Neural cell (in vitro differentiated cells): ENCODE results near the gene NAPG. TPM values are rescaled to one million over a fixed set of nuclear protein-coding genes. Genes with fewer than 3 reads are reported as not detected.
"Not testable (repeated sequence)": the region's sequence is repeated elsewhere in the genome, so short reads cannot be mapped to it uniquely, and the experiment has no call there.

ENCODE experiments used
- H2AFZ ChIP-seq: fragments of 200-600, 300-800 bp; sonication (generic), shearing (Covaris generic); 2 replicates; pipeline ENCODE4 v1.6.0; 2014; ENCODE audit warnings: low read depth, mild to moderate bottlenecking, antibody characterized with exemption, low read length, moderate library complexity
- H3F3A ChIP-seq: fragments of 200-600 bp; shearing (Covaris generic); 2 replicates; pipeline ENCODE4 v1.6.1; 2016; ENCODE audit warnings: mild to moderate bottlenecking, moderate library complexity, mixed read lengths, antibody characterized with exemption, low read length; ENCODE audit not compliant: insufficient read depth, poor library complexity, severe bottlenecking
- H3K27ac ChIP-seq: fragments of 200-600, 300-800 bp; sonication (generic), shearing (Covaris generic); 2 replicates; pipeline ENCODE4 v1.5.1; 2014; ENCODE audit warnings: mild to moderate bottlenecking, low read length, moderate library complexity
- H3K27me3 ChIP-seq: fragments of 300-800, 200-600 bp; sonication (generic), shearing (Covaris generic); 2 replicates; pipeline ENCODE4 v1.6.0; 2014; ENCODE audit warnings: mild to moderate bottlenecking, low read depth, low read length, moderate library complexity; ENCODE audit not compliant: insufficient read depth
- H3K36me3 ChIP-seq: fragments of 300-800, 200-600 bp; sonication (generic), shearing (Covaris generic); 2 replicates; pipeline ENCODE4 v1.5.1; 2014; ENCODE audit warnings: mild to moderate bottlenecking, antibody characterized with exemption, low read length, moderate library complexity; ENCODE audit not compliant: insufficient read depth
- H3K4me2 ChIP-seq: fragments of 300-800, 200-600 bp; sonication (generic), shearing (Covaris generic); 2 replicates; pipeline ENCODE4 v1.6.0; 2014; ENCODE audit warnings: mild to moderate bottlenecking, low read length
- H3K4me3 ChIP-seq: fragments of 300-800, 200-600 bp; sonication (generic), shearing (Covaris generic); 2 replicates; pipeline ENCODE4 v1.5.1; 2014; ENCODE audit warnings: mild to moderate bottlenecking, low read length, moderate library complexity
- H3K79me2 ChIP-seq: fragments of 200-600 bp; shearing (Covaris generic); replicated peaks from 2 replicates; pipeline ENCODE4 v1.6.0; 2014; ENCODE audit warnings: mild to moderate bottlenecking, low read length, moderate library complexity; ENCODE audit not compliant: insufficient read depth
- H3K9ac ChIP-seq: fragments of 300-800, 200-600 bp; sonication (generic), shearing (Covaris generic); 2 replicates; pipeline ENCODE4 v1.6.1; 2016; ENCODE audit warnings: mild to moderate bottlenecking, low read length, mixed read lengths
- H3K9me2 ChIP-seq: fragments of 200-600 bp; shearing (Covaris generic); 2 replicates; pipeline ENCODE4 v1.6.1; 2016; ENCODE audit warnings: mild to moderate bottlenecking, low read length, mixed read lengths; ENCODE audit not compliant: insufficient read depth
- H3K9me3 ChIP-seq: fragments of 200-600, 300-800 bp; sonication (generic), shearing (Covaris generic); 2 replicates; pipeline ENCODE4 v1.6.1; 2016; ENCODE audit warnings: mild to moderate bottlenecking, mixed run types, low read length, moderate library complexity, mixed read lengths
- H4K20me1 ChIP-seq: fragments of 200-600 bp; shearing (Covaris generic); 2 replicates; pipeline ENCODE4 v1.6.1; 2016; ENCODE audit warnings: mild to moderate bottlenecking, mixed run types; ENCODE audit not compliant: insufficient read depth
- EP300 ChIP-seq: fragments of 450-650 bp; conservative IDR thresholded peaks from 2 replicates; pipeline ENCODE4 v1.6.1; 2014; ENCODE audit warnings: antibody characterized with exemption, mild to moderate bottlenecking, moderate library complexity; ENCODE audit not compliant: poor library complexity, severe bottlenecking
- EZH2 ChIP-seq: fragments of 200-600, 300-800 bp; shearing (Covaris generic), sonication (generic); IDR thresholded peaks from 2 replicates; pipeline ENCODE4 v1.6.1; 2014; ENCODE audit warnings: antibody characterized with exemption, low read length, borderline replicate concordance, mild to moderate bottlenecking; ENCODE audit not compliant: insufficient read depth, poor library complexity, severe bottlenecking
- MXI1 ChIP-seq: fragments of 450-650 bp; conservative IDR thresholded peaks from 2 replicates; pipeline ENCODE4 v1.6.1; 2014; ENCODE audit warnings: antibody characterized with exemption, mild to moderate bottlenecking; ENCODE audit not compliant: poor library complexity, severe bottlenecking
- POLR2AphosphoS5 ChIP-seq: IDR thresholded peaks from 2 replicates; pipeline ENCODE4 v1.6.1; 2012
- RAD21 ChIP-seq: fragments of 450-650 bp; conservative IDR thresholded peaks from 2 replicates; pipeline ENCODE4 v1.6.1; 2014; ENCODE audit warnings: antibody characterized with exemption, mild to moderate bottlenecking, moderate library complexity
- REST ChIP-seq: IDR thresholded peaks from 2 replicates; pipeline ENCODE4 v1.6.1; 2012; ENCODE audit warnings: borderline replicate concordance
- SMC3 ChIP-seq: fragments of 450-650 bp; conservative IDR thresholded peaks from 2 replicates; pipeline ENCODE4 v1.6.1; 2014; ENCODE audit warnings: antibody characterized with exemption, mild to moderate bottlenecking, moderate library complexity; ENCODE audit not compliant: poor library complexity
- TAF1 ChIP-seq: IDR thresholded peaks from 2 replicates; pipeline ENCODE4 v1.6.1; 2012; ENCODE audit warnings: low read depth
- polyA plus RNA-seq: library from polyadenylated mRNA; depleted of rRNA; stranded (reverse); fragments of >200 nt; gene quantifications from 2 replicates; pipeline ENCODE4 v1.2.3, GENCODE V29; 2014
- TF ChIP-seq, protein P1 (sequence below): fragments of 450-650 bp; IDR thresholded peaks from 2 replicates; pipeline ENCODE4 v1.5.1; 2014; ENCODE audit warnings: antibody characterized with exemption, mild to moderate bottlenecking, moderate library complexity; ENCODE audit not compliant: poor library complexity, severe bottlenecking

Gene NAPG
- polyA plus RNA-seq, 1 donor from 2014 or later: 93.9 TPM

GRCh38 chr18:10570622-10571021 lies 44.8 kb downstream of the NAPG start:
- H3K9me3 ChIP-seq: no peaks in the 10 kb centered on the region
- no peaks in the 10 kb centered on the region for H3K36me3 ChIP-seq
- H3K9me2 ChIP-seq: no peaks in the 10 kb centered on the region
- TF ChIP-seq POLR2AphosphoS5 (no peak), MXI1 (no peak), EP300 (no peak)
- TF ChIP-seq, protein P1, sequence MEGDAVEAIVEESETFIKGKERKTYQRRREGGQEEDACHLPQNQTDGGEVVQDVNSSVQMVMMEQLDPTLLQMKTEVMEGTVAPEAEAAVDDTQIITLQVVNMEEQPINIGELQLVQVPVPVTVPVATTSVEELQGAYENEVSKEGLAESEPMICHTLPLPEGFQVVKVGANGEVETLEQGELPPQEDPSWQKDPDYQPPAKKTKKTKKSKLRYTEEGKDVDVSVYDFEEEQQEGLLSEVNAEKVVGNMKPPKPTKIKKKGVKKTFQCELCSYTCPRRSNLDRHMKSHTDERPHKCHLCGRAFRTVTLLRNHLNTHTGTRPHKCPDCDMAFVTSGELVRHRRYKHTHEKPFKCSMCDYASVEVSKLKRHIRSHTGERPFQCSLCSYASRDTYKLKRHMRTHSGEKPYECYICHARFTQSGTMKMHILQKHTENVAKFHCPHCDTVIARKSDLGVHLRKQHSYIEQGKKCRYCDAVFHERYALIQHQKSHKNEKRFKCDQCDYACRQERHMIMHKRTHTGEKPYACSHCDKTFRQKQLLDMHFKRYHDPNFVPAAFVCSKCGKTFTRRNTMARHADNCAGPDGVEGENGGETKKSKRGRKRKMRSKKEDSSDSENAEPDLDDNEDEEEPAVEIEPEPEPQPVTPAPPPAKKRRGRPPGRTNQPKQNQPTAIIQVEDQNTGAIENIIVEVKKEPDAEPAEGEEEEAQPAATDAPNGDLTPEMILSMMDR: no peak
- no peaks in the 10 kb centered on the region for H3K27me3 ChIP-seq
- no peak overlapping the region for H3K4me2 ChIP-seq
- H3F3A ChIP-seq: no peaks in the 10 kb centered on the region
- H3K9ac ChIP-seq: no peak overlapping the region
- H2AFZ ChIP-seq: no peak overlapping the region
- no peak overlapping the region for H3K27ac ChIP-seq
- no peaks in the 10 kb centered on the region for H4K20me1 ChIP-seq
- H3K79me2 ChIP-seq: no peaks in the 10 kb centered on the region
- no peak overlapping the region for H3K4me3 ChIP-seq

GRCh38 chr18:10571537-10571936 lies 45.7 kb downstream of the NAPG start:
- no peaks in the 10 kb centered on the region for H3K9me3 ChIP-seq
- H3K9ac ChIP-seq: no peak overlapping the region
- no peak overlapping the region for H3K4me3 ChIP-seq
- H3K4me2 ChIP-seq: no peak overlapping the region
- H3F3A ChIP-seq: no peaks in the 10 kb centered on the region
- H2AFZ ChIP-seq: no peak overlapping the region
- H3K27ac ChIP-seq: no peak overlapping the region
- H3K79me2 ChIP-seq: no peaks in the 10 kb centered on the region
- H3K36me3 ChIP-seq: no peaks in the 10 kb centered on the region
- TF ChIP-seq EP300: no peak
- TF ChIP-seq, protein P1: no peak
- TF ChIP-seq EZH2: no peak
- no peak for TF ChIP-seq SMC3
- TF ChIP-seq POLR2AphosphoS5: no peak
- TF ChIP-seq TAF1: no peak
- no peak for TF ChIP-seq RAD21
- TF ChIP-seq MXI1: no peak
- no peak for TF ChIP-seq REST
- no peaks in the 10 kb centered on the region for H4K20me1 ChIP-seq
- H3K27me3 ChIP-seq: no peaks in the 10 kb centered on the region
- H3K9me2 ChIP-seq: no peaks in the 10 kb centered on the region

GRCh38 chr18:10573261-10573660 lies 47.4 kb downstream of the NAPG start:
- H3K27ac ChIP-seq, H3K79me2 ChIP-seq, H3K9me2 ChIP-seq, H3F3A ChIP-seq, H3K27me3 ChIP-seq, H3K36me3 ChIP-seq, H3K9me3 ChIP-seq, H3K4me2 ChIP-seq, H4K20me1 ChIP-seq, H3K9ac ChIP-seq, H2AFZ ChIP-seq, H3K4me3 ChIP-seq: not testable (repeated sequence)

DNA sequence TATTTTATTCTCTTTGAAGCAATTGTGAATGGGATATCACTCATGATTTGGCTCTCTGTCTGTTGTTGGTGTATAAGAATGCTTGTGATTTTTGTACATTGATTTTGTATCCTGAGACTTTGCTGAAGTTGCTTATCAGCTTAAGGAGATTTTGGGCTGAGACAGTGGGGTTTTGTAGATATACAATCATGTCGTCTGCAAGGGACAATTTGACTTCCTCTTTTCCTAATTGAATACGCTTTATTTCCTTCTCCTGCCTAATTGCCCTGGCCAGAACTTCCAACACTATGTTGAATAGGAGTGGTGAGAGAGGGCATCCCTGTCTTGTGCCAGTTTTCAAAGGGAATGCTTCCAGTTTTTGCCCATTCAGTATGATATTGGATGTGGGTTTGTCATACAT lies 48.6 kb downstream of the NAPG start:
- H3K9me2 ChIP-seq, H3F3A ChIP-seq, H3K27ac ChIP-seq, H3K79me2 ChIP-seq, H3K36me3 ChIP-seq, H3K27me3 ChIP-seq, H3K9me3 ChIP-seq, H3K4me3 ChIP-seq, H3K9ac ChIP-seq, H4K20me1 ChIP-seq, H3K4me2 ChIP-seq, H2AFZ ChIP-seq: not testable (repeated sequence)
